Measurements from ENCODE around the gene DNAI2. TPM values are rescaled to one million over a fixed set of nuclear protein-coding genes. Genes with fewer than 3 reads are reported as not detected.

The DNAI2 gene
- total RNA-seq, 4 donors from 2014 or later = 0.13 TPM; not detected in 3

- H3K4me1 ChIP-seq = peaks cover 47 to 64% of the 10 kb centered on the region in 2 donors
- H3K27me3 ChIP-seq = no peaks in the 10 kb centered on the region
- WGBS, 2 donors = 82 to 85% methylated on average over 1 of the region's 1 CpG
- no peak overlapping the region for H3K4me3 ChIP-seq (replicated peaks in 1 of 3)
- H3K27ac ChIP-seq = peak overlapping the region; percentile 39 to 72 (median 57)
- intact Hi-C loops (cut with DNase I) = no loop called here
- peaks cover 0 to 6% of the 10 kb centered on the region in 2 donors for H3K36me3 ChIP-seq
- H3K9me3 ChIP-seq = no peaks in the 10 kb centered on the region
- no peak for DNase-seq
- TF ChIP-seq CTCF (IDR thresholded peaks at IDR 0.05) (no peak), POLR2A (IDR thresholded peaks at IDR 0.05) (no peak)
Observed at GRCh38 chr17:74234486-74234885, 39.5 kb upstream of the DNAI2 start.

GRCh38 chr17:74235040-74235581, 38.9 kb upstream of the DNAI2 start:
- 25 to 27% methylated on average over 19 of the region's 19 CpGs for WGBS, 2 donors
- Histone ChIP-seq H3K4me3 (replicated peaks in 1 of 3) (no peak overlapping the region), H3K36me3 (peaks cover 0 to 6% of the 10 kb centered on the region in 2 donors)

GRCh38 chr17:74235911-74236371, 38.1 kb upstream of the DNAI2 start:
- Histone ChIP-seq H3K36me3 (peaks cover 0 to 4% of the 10 kb centered on the region in 2 donors), H3K4me1 (peaks cover 55 to 78% of the 10 kb centered on the region in 2 donors), H3K27ac (peak overlapping the region; percentile 44 to 72 (median 55)), H3K9me3 (no peaks in the 10 kb centered on the region), H3K27me3 (no peaks in the 10 kb centered on the region), H3K4me3 (replicated peaks in 1 of 3) (no peak overlapping the region)
- 57% methylated on average over 8 of the region's 8 CpGs for WGBS, 2 donors
- intact Hi-C loops (cut with DNase I) = no loop called here
- TF ChIP-seq POLR2A (IDR thresholded peaks at IDR 0.05) (no peak), CTCF (IDR thresholded peaks at IDR 0.05) (no peak)
- peak; percentile 60 to 63 for DNase-seq

More at GRCh38 chr17:74235040-74235581, 38.9 kb upstream of the DNAI2 start:
- peak overlapping the region; percentile 39 to 72 (median 57) for H3K27ac ChIP-seq
- peak; percentile 67 to 75 for DNase-seq
- TF ChIP-seq POLR2A (IDR thresholded peaks at IDR 0.05) (peak in 1 of 2 donors; percentile 6), CTCF (IDR thresholded peaks at IDR 0.05) (no peak)
- H3K4me1 ChIP-seq = peaks cover 47 to 70% of the 10 kb centered on the region in 2 donors
- no peaks in the 10 kb centered on the region for H3K9me3 ChIP-seq
- intact Hi-C loops (cut with DNase I) = no loop called here
- H3K27me3 ChIP-seq = no peaks in the 10 kb centered on the region

- WGBS, 2 donors = 44 to 62% methylated on average over 11 to 12 of the region's 12 CpGs
- peaks cover 69 to 89% of the 10 kb centered on the region in 2 donors for H3K4me1 ChIP-seq
Observed at GRCh38 chr17:74237321-74237720, 36.7 kb upstream of the DNAI2 start.

More at GRCh38 chr17:74237321-74237720, 36.7 kb upstream of the DNAI2 start:
- peak; percentile 79 to 85 for DNase-seq
- Histone ChIP-seq H3K27ac (peak overlapping the region; percentile 55 to 76 (median 72)), H3K9me3 (no peaks in the 10 kb centered on the region), H3K4me3 (replicated peaks in 1 of 3) (no peak overlapping the region), H3K27me3 (no peaks in the 10 kb centered on the region), H3K36me3 (no peaks in the 10 kb centered on the region)
- TF ChIP-seq CTCF (IDR thresholded peaks at IDR 0.05) = no peak
- TF ChIP-seq POLR2A (IDR thresholded peaks at IDR 0.05) = no peak
- intact Hi-C loops (cut with DNase I) = no loop called here

All from thyroid gland (tissue), 4 donors.